ENCODE measurements around the gene NEK11. TPM values are rescaled to one million over a fixed set of nuclear protein-coding genes. Genes with fewer than 3 reads are reported as not detected.

The NEK11 gene
- total RNA-seq, 1 donor from 2014 or later: 13.8 TPM

DNA sequence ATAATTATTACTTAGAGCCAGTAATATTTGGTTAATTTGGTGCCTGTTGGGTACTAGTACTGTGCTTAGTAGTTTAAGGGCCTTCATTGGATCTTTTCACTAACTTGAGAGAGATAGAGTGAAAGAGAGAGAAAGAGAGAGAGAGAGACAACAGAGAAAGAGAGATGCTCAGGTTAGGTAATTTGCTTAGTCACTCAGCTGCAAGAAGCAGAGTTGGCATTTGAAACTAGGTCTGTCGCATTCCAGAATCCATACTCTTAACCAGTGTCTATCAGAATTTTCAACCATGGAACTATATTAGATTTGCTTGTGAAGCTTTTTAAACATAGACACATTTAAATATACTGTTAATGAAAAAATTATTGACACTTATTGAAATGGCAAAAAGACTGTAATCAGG lies 323.8 kb downstream of the NEK11 start:
- TF ChIP-seq, protein P1, sequence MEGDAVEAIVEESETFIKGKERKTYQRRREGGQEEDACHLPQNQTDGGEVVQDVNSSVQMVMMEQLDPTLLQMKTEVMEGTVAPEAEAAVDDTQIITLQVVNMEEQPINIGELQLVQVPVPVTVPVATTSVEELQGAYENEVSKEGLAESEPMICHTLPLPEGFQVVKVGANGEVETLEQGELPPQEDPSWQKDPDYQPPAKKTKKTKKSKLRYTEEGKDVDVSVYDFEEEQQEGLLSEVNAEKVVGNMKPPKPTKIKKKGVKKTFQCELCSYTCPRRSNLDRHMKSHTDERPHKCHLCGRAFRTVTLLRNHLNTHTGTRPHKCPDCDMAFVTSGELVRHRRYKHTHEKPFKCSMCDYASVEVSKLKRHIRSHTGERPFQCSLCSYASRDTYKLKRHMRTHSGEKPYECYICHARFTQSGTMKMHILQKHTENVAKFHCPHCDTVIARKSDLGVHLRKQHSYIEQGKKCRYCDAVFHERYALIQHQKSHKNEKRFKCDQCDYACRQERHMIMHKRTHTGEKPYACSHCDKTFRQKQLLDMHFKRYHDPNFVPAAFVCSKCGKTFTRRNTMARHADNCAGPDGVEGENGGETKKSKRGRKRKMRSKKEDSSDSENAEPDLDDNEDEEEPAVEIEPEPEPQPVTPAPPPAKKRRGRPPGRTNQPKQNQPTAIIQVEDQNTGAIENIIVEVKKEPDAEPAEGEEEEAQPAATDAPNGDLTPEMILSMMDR (conservative IDR thresholded peaks at IDR 0.05): no peak
- Mint-ChIP-seq H3K27me3 (no peaks in the 10 kb centered on the region), H3K4me1 (ENCODE audit: unreplicated experiment) (peaks cover 9% of the 10 kb centered on the region), H3K36me3 (no peaks in the 10 kb centered on the region), H3K27ac (no peak overlapping the region), H3K4me3 (no peak overlapping the region), H3K9me3 (no peaks in the 10 kb centered on the region)
- DNase-seq (ENCODE audit: extremely low spot score, unreplicated experiment): no peak

DNA sequence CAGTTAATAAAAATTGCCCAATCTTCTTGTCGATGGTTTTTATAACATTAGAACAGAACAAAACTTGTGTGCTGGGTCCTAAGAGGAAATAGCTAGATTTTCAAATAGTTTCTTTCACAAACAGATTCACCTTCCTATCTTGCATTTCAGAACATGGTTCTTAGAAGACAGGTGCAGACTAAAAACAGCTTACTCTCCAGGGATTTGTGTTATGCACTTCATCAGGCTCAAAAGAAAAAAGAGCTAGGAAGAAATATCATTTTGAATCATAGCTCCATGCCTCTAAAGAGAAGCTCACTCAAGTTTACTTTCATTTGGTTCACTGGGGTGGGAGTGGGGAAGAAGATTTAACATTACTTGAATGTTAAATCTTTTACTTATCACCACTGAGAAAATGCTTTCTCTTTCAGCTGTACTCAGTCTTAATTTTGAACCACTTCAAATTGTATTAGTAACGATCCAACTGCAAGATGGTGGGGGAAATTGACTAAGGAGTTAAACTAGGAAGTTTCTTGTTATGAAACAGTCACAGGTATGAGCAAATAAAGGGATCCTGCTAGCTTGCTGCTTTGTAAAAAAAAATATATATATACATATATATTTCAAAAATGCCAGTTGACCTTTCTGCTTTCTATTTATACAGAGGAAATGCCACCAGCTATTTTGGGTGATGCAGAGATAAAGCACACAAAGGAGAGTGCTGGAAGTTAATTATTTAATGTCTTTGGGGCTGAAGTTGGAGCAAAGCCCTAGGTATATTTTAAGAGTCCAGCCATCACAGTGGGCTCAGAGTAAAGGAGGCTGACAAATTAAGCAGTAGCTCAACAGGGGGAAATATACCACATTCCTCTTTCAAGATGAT lies 326.6 kb downstream of the NEK11 start:
- TF ChIP-seq, protein P1 (conservative IDR thresholded peaks at IDR 0.05): no peak
- Mint-ChIP-seq H3K27me3 (no peaks in the 10 kb centered on the region), H3K9me3 (no peaks in the 10 kb centered on the region), H3K4me1 (ENCODE audit: unreplicated experiment) (peaks cover 9% of the 10 kb centered on the region), H3K27ac (no peak overlapping the region), H3K36me3 (no peaks in the 10 kb centered on the region), H3K4me3 (no peak overlapping the region)
- DNase-seq (ENCODE audit: extremely low spot score, unreplicated experiment): no peak

DNA sequence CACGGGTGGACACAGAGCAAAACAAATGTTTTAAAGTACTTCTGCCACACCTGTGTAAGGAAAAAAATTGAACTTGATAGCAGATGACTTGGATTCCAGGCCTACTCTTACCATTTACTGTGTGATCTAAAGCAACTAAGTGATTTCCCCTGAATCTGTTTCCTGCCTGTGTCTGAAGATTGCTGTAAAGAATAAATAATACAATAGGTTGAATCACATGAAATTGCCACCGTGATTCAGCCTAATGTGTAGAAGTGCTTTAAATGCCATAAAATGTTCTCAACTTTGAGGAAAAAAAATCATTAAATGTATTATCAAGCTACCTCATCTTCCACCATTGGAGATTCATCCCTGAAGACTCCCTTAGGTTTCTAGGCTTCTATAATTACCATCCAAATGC lies 327.3 kb downstream of the NEK11 start:
- TF ChIP-seq, protein P1 (conservative IDR thresholded peaks at IDR 0.05): no peak
- no peak for DNase-seq (ENCODE audit: extremely low spot score, unreplicated experiment)
- no peaks in the 10 kb centered on the region for H3K9me3 Mint-ChIP-seq
- H3K4me1 Mint-ChIP-seq (ENCODE audit: unreplicated experiment): peaks cover 9% of the 10 kb centered on the region
- no peaks in the 10 kb centered on the region for H3K27me3 Mint-ChIP-seq
- H3K4me3 Mint-ChIP-seq: no peak overlapping the region
- no peaks in the 10 kb centered on the region for H3K36me3 Mint-ChIP-seq
- no peak overlapping the region for H3K27ac Mint-ChIP-seq

DNA sequence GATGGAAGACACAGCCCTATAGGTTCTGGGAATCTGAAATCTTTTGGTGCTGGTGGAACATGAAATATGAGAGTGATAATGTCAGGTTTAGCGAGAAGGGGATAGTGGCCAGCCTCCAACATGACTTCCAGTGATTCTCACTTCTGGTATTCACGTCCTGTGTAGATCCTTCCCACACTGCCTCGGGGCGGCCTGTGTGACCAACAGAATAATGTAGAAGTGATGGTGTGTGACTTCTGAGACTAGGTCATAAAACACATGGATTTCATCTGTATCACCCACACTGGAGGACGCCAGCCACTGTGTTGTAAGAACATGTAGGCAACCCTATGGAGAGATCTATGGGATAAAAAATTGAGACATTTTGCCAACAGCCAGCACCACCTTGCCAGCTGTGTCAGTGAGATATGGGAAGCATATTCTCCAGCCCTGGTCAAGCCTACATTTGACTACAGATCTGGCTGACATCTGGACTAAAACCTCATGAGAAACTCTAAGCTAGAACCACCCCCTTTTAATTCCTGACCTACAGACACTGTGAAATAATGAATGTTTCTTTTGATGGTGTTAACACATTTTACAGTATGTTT lies 329.4 kb downstream of the NEK11 start:
- Mint-ChIP-seq H3K4me3 (no peak overlapping the region), H3K36me3 (no peaks in the 10 kb centered on the region), H3K4me1 (ENCODE audit: unreplicated experiment) (peaks cover 9% of the 10 kb centered on the region), H3K27ac (no peak overlapping the region), H3K9me3 (no peaks in the 10 kb centered on the region), H3K27me3 (peaks cover 2% of the 10 kb centered on the region)
- TF ChIP-seq, protein P1 (conservative IDR thresholded peaks at IDR 0.05): no peak
- DNase-seq (ENCODE audit: extremely low spot score, unreplicated experiment): no peak

DNA sequence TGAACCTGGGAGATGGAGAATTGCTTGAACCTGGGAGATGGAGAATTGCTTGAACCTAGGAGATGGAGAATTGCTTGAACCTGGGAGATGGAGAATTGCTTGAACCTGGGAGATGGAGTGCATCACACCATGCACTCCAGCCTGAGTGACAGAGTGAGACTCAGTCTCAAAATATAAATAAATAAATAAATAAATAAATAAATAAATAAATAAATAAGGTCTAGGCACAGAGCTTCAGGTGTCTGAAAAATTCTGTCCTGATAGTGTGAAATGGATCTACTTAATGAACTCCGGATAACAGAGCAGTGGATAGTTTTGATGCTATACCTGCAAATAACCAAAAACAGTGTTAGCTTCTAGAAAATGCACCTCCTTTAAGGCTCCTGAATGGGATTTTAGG lies 330.6 kb downstream of the NEK11 start:
- TF ChIP-seq, protein P1 (conservative IDR thresholded peaks at IDR 0.05): no peak
- H3K4me1 Mint-ChIP-seq (ENCODE audit: unreplicated experiment): peaks cover 12% of the 10 kb centered on the region
- peaks cover 11% of the 10 kb centered on the region for H3K27me3 Mint-ChIP-seq
- no peaks in the 10 kb centered on the region for H3K36me3 Mint-ChIP-seq
- H3K4me3 Mint-ChIP-seq: no peak overlapping the region
- H3K9me3 Mint-ChIP-seq: no peaks in the 10 kb centered on the region
- H3K27ac Mint-ChIP-seq: no peak overlapping the region
- DNase-seq (ENCODE audit: extremely low spot score, unreplicated experiment): no peak
